ENCODE data around the gene PYGM.

DNA sequence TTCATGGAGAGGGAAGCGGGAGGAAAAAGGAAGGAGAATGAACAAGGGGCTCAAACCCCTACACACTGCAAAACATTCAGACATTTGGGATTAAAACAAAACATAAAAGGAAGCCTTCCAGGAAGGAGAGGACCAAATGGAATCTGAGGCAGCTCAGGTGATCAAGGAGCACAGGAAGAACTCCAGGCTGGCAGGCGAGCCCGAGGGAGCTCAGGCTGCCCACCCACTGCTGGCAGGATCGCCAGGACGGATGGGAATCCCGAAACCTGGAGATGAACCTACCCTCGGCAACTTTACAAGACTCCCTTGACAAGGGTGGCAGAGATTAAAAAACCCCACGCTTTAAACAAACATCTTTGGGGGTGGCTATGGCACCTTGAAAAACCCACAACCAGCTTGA is 5.0 kb upstream of the PYGM start:
- TF ChIP-seq REST (IDR thresholded peaks at IDR 0.05; ENCODE audit: insufficient read depth in 1 of 2, low read depth in 2 of 2, low read length in 2 of 2) (no peak), POLR2AphosphoS5 (IDR thresholded peaks at IDR 0.05; ENCODE audit: low read depth, low read length) (no peak)

Data from PFSK-1 (cell line).